Kidney (tissue), 14 donors: Measurements from ENCODE around the gene NXN. TPM values are rescaled to one million over a fixed set of nuclear protein-coding genes. Genes with fewer than 3 reads are reported as not detected.

ENCODE experiments used
- DNase-seq, 5 donors: peaks; one replicate each; pipeline ENCODE4 v3.0.0-alpha.2; 2013 to 2020
- FAIRE-seq: peaks from 2 replicates; lab custom pipeline; 2012; peaks lifted over from hg19 to GRCh38; lab: Jason Lieb, UNC
- H3K27ac ChIP-seq, 2 donors: one replicate each; pipeline ENCODE4 v1.7.0; 2013; ENCODE audit warnings: low read depth in 2 of 2, low read length in 2 of 2, inconsistent platforms in 1 of 2
- H3K27me3 ChIP-seq: one replicate; pipeline ENCODE4 v1.7.1; 2013; ENCODE audit warnings: low read length, inconsistent platforms; ENCODE audit not compliant: control insufficient read depth, insufficient read depth
- H3K36me3 ChIP-seq, 3 donors: one replicate each; pipeline versions ENCODE4 v1.7.0 to v1.7.1; 2013; ENCODE audit warnings: low read length in 3 of 3, control low read depth in 1 of 3, inconsistent platforms in 1 of 3; ENCODE audit not compliant: insufficient read depth in 3 of 3, control insufficient read depth in 2 of 3
- H3K4me1 ChIP-seq, 3 donors: one replicate each; pipeline versions ENCODE4 v1.7.0 to v1.7.1; 2013; ENCODE audit warnings: low read length in 3 of 3, inconsistent platforms in 1 of 3, low read depth in 1 of 3; ENCODE audit not compliant: control insufficient read depth in 2 of 3, insufficient read depth in 2 of 3
- H3K4me3 ChIP-seq, 3 donors: one replicate each; pipeline versions ENCODE4 v1.7.0 to v1.8.1; 2013; ENCODE audit warnings: low read length in 3 of 3, control low read depth in 1 of 3, inconsistent platforms in 1 of 3
- H3K9ac ChIP-seq, 3 donors: one replicate each; pipeline versions ENCODE4 v1.7.0 to v1.7.1; 2013; ENCODE audit warnings: low read length in 3 of 3, control low read depth in 1 of 3, inconsistent platforms in 1 of 3
- H3K9me3 ChIP-seq, 3 donors: one replicate each; pipeline versions ENCODE4 v1.7.0 to v1.7.1; 2013; ENCODE audit warnings: low read length in 3 of 3, control low read depth in 1 of 3, inconsistent platforms in 1 of 3; ENCODE audit not compliant: control insufficient read depth in 2 of 3, insufficient read depth in 1 of 3
- CTCF ChIP-seq: IDR thresholded peaks from 3 replicates; pipeline ENCODE4 v1.5.1; 2012; ENCODE audit warnings: mild to moderate bottlenecking, moderate library complexity, borderline replicate concordance; ENCODE audit not compliant: insufficient read depth; ENCODE audit errors: extremely low read depth
- intact Hi-C: fragments of 100-400 bp; cut with DNase I; formaldehyde crosslinking; loops from one replicate; pipeline ENCODE4 v1.11.1; 2022
- polyA plus RNA-seq: library from polyadenylated mRNA; stranded (reverse); fragments of 350-450 nt; fragmentation: Illumina TruSeq; extraction: RNeasy Lipid Tissue Mini Kit (QIAGEN cat#74804); gene quantifications from one replicate; pipeline ENCODE4 v1.2.3, GENCODE V29; 2014; ENCODE audit warnings: low read depth, low replicate concordance; ENCODE audit not compliant: insufficient read depth
- total RNA-seq: library from RNA; stranded (reverse); fragmentation: NEBNext Ultra II Directional; extraction: Animal tissue kit (Norgen Biotek cat#: 25700); gene quantifications from one replicate; pipeline ENCODE4 v1.2.1, GENCODE V29; 2021
- donor health status: control.
- donor health status: control.
- donor health status: control.
- donor health status: control.
- donor health status: control.
- donor health status: DM: yes; HTN: yes; CAD: no.
- donor health status: Normal renal cell carcinoma (clear cell type).

Gene NXN
- total and polyA plus RNA-seq, 2 donors from 2014 or later, result 10.2 to 26.8 TPM

- DNase-seq (peak in 3 of 5 donors; percentile 32 to 56 (median 45)), FAIRE-seq (no peak)
- H3K9me3 ChIP-seq, result no peaks in the 10 kb centered on the region
- no peak overlapping the region for H3K27ac ChIP-seq
- no peak for TF ChIP-seq CTCF
- H3K4me1 ChIP-seq, result no peaks in the 10 kb centered on the region
- intact Hi-C loops, result no loop called here
- no peaks in the 10 kb centered on the region for H3K27me3 ChIP-seq
- no peak overlapping the region for H3K9ac ChIP-seq
- no peak overlapping the region for H3K4me3 ChIP-seq
- no peaks in the 10 kb centered on the region for H3K36me3 ChIP-seq
Measured at GRCh38 chr17:850851-851763, 128.5 kb downstream of the NXN start.

- H3K4me1 ChIP-seq, result no peaks in the 10 kb centered on the region
- intact Hi-C loops, result no loop called here
- H3K27me3 ChIP-seq, result no peaks in the 10 kb centered on the region
- DNase-seq, result no peak
- H3K27ac ChIP-seq, result no peak overlapping the region
- TF ChIP-seq CTCF, result no peak
- no peak for FAIRE-seq
- H3K9me3 ChIP-seq, result no peaks in the 10 kb centered on the region
- no peak overlapping the region for H3K4me3 ChIP-seq
- no peaks in the 10 kb centered on the region for H3K36me3 ChIP-seq
- no peak overlapping the region for H3K9ac ChIP-seq
Measured at GRCh38 chr17:850086-850850, 129.3 kb downstream of the NXN start.

GRCh38 chr17:848402-848801, 131.2 kb downstream of the NXN start:
- Histone ChIP-seq H3K9me3 (no peaks in the 10 kb centered on the region), H3K27me3 (no peaks in the 10 kb centered on the region), H3K27ac (peak overlapping the region in 1 of 2 donors; percentile 53), H3K9ac (no peak overlapping the region), H3K36me3 (no peaks in the 10 kb centered on the region), H3K4me1 (no peaks in the 10 kb centered on the region), H3K4me3 (peak overlapping the region in 1 of 3 donors; percentile 29)
- intact Hi-C loops, result no loop called here
- DNase-seq, result no peak
- FAIRE-seq, result no peak
- no peak for TF ChIP-seq CTCF
